GM06990 (cell line): ENCODE data around the gene MAN2B1.
"Not testable (repeated sequence)": the region's sequence is repeated elsewhere in the genome, so short reads cannot be mapped to it uniquely, and the experiment has no call there.

Experiments
- DNase-seq: peaks from one replicate; pipeline ENCODE4 v3.0.0-alpha.2; 2011; ENCODE audit not compliant: insufficient read length; ENCODE audit errors: extremely low read depth
- H3K27me3 ChIP-seq: replicated peaks from 2 replicates; pipeline ENCODE4 v1.6.0; 2011; ENCODE audit warnings: low read length; ENCODE audit not compliant: control insufficient read depth, insufficient read depth
- H3K36me3 ChIP-seq: 2 replicates; pipeline ENCODE4 v1.5.1; 2011; ENCODE audit warnings: low read length; ENCODE audit not compliant: control insufficient read depth, insufficient read depth
- H3K4me3 ChIP-seq: replicated peaks from 2 replicates; pipeline ENCODE4 v1.5.1; 2011; ENCODE audit warnings: low read depth, mild to moderate bottlenecking, control low read depth, low read length
- CTCF ChIP-seq: IDR thresholded peaks from 2 replicates; pipeline ENCODE4 v1.5.1; 2011; ENCODE audit warnings: low read length, control low read depth, mild to moderate bottlenecking, inconsistent platforms; ENCODE audit not compliant: insufficient read depth, poor library complexity, severe bottlenecking

The MAN2B1 gene

GRCh38 chr19:12652219-12652618 lies 14.3 kb downstream of the MAN2B1 start:
- TF ChIP-seq CTCF, result no peak
- no peak for DNase-seq

GRCh38 chr19:12649941-12650340 lies 16.6 kb downstream of the MAN2B1 start:
- no peaks in the 10 kb centered on the region for H3K27me3 ChIP-seq
- peaks cover 31% of the 10 kb centered on the region for H3K36me3 ChIP-seq
- DNase-seq, result no peak
- no peak for TF ChIP-seq CTCF
- H3K4me3 ChIP-seq, result no peak overlapping the region

More at GRCh38 chr19:12652219-12652618, 14.3 kb downstream of the MAN2B1 start:
- no peaks in the 10 kb centered on the region for H3K27me3 ChIP-seq
- no peak overlapping the region for H3K4me3 ChIP-seq
- peaks cover 36% of the 10 kb centered on the region for H3K36me3 ChIP-seq

- Histone ChIP-seq H3K27me3 (no peaks in the 10 kb centered on the region), H3K4me3 (no peak overlapping the region), H3K36me3 (peaks cover 26% of the 10 kb centered on the region)
- no peak for TF ChIP-seq CTCF
- no peak for DNase-seq
Observed at GRCh38 chr19:12648088-12648487, 18.5 kb downstream of the MAN2B1 start.

- DNase-seq, result no peak
Observed at GRCh38 chr19:12647490-12648071, 19.0 kb downstream of the MAN2B1 start.

GRCh38 chr19:12647047-12647446 lies 19.5 kb downstream of the MAN2B1 start:
- no peak overlapping the region for H3K4me3 ChIP-seq
- no peak for TF ChIP-seq CTCF
- H3K36me3 ChIP-seq, result peaks cover 26% of the 10 kb centered on the region
- H3K27me3 ChIP-seq, result no peaks in the 10 kb centered on the region
- no peak for DNase-seq

More at GRCh38 chr19:12647490-12648071, 19.0 kb downstream of the MAN2B1 start:
- H3K36me3 ChIP-seq, result peaks cover 26% of the 10 kb centered on the region
- no peak overlapping the region for H3K4me3 ChIP-seq
- H3K27me3 ChIP-seq, result no peaks in the 10 kb centered on the region
- no peak for TF ChIP-seq CTCF

GRCh38 chr19:12646551-12646950 lies 20.0 kb downstream of the MAN2B1 start:
- no peak for TF ChIP-seq CTCF
- H3K4me3 ChIP-seq, result no peak overlapping the region
- H3K27me3 ChIP-seq, result no peaks in the 10 kb centered on the region
- peaks cover 24% of the 10 kb centered on the region for H3K36me3 ChIP-seq
- no peak for DNase-seq

GRCh38 chr19:12643716-12644115 lies 22.8 kb downstream of the MAN2B1 start:
- not testable (repeated sequence) for DNase-seq, H3K27me3 ChIP-seq
- peaks cover 14% of the 10 kb centered on the region for H3K36me3 ChIP-seq

More at GRCh38 chr19:12643716-12644115, 22.8 kb downstream of the MAN2B1 start:
- H3K4me3 ChIP-seq, result not testable (repeated sequence)
